Measurements from ENCODE around the gene MGARP. TPM values are rescaled to one million over a fixed set of nuclear protein-coding genes. Genes with fewer than 3 reads are reported as not detected.
A peak's percentile ranks its signal among the peaks of the same experiment; 100 is the strongest.
"Not testable (repeated sequence)": the region's sequence is repeated elsewhere in the genome, so short reads cannot be mapped to it uniquely, and the experiment has no call there.

MGARP gene
- total RNA-seq = 0.81 TPM

DNA sequence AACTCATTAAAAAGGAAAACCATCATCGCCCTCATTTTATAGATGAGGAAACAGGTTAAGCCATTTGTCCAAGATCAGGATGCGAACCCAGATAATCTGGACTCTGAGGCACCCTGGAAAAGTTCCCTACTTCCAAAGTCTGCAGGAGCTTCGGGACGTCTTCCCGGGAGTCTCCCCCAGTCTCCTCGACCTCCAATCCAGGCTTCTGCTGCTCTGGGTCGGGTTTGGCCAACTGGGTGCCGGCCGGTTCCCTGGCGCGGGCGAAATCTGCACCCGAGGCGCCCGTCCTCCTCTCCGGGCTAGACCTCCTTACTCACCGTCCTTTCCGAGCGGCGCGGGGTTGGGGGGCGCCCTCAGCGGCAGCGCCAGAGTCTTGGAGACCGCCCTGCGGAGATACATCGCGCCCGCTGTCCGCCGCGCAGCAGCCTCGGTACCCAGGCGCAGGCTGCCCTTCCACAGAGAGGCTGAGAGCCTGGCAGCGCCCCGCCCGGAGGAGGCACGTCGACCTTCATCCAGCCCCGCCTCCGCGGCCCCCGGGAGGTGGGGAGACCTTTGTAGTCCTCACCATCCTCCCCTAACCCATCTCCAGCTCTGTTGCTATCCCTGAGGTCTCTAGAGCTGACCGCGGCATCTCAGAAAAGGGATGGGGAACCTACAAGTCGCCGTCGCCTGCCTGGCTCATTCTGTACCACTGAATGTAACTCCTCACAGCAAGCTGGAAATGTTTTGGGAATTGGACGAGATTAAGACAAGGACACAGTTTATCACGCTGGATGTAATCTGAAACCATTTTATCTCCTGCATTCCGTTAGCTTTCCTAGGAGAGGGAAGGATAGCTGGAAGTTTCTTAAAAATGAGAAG lies at the start of gene MGARP:
TSS of gene MGARP (minus strand) at position 466 of the 861 bp plus-strand sequence. CDS start at position 399, 67 bp downstream.
- DNase-seq (ENCODE audit: low spot score) = no peak

DNA sequence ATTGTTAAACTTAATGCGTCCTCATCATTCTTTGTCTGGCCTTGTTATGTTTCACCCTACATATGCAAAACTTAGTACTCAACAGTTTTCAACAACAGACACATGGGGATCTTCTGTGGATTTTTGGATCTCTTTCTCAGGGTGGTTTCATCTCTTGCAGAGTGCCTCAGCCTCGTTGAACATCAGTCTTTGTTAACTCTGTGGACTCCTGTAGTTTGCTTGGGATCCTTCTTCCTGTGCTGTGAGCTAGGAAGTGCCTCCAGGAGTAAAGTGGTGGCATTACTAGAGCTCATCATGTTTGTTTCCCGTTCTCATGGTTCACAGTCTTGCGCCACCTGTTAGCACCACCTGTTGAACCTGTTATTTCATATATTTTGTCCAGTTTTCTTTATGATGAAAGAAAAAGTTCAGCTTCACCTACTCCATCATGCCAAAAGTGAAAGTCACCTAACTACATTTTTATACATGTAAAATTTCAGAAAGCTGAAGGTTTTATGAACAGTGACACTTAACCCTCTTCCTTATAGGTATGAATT lies 49.7 kb upstream of the MGARP start:
- no peak for DNase-seq (ENCODE audit: low spot score)

DNA sequence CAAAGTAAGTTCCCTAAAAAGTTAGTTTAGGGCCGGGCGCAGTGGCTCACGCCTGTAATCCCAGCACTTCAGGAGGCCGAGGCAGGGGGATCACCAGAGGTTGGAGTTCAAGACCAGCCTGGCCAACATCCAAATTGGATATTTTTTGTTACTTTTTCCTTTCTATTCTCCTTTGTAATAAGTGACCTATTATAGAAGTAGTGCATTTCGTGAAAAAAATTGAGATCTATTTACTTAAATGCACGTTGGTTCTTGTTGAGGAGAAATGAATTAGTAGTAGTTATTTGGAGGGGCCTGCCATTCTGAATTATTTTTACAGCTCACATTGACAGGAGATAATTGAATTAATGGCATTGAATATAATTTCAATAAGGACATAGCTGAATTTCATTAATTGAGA lies 44.6 kb upstream of the MGARP start:
- DNase-seq (ENCODE audit: low spot score) = no peak

DNA sequence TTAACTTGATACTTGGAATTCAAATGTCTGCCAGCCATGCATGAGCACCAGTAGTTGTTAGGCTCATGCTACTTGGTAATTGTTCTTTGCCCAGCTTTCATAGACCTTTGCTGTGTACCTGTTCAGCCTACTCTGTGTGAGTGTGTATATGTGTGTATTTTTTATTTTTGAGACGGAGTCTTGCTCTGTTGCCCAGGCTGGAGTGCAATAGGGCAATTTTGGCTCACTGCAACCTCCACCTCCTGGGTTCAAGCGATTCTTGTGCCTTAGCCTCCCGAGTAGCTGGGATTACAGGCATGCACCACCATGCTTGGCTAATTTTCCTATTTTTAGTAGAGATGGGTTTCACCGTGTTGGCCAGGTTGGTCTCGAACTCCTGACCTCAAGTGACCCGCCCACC lies 42.5 kb upstream of the MGARP start:
- DNase-seq (ENCODE audit: low spot score) = not testable (repeated sequence)

DNA sequence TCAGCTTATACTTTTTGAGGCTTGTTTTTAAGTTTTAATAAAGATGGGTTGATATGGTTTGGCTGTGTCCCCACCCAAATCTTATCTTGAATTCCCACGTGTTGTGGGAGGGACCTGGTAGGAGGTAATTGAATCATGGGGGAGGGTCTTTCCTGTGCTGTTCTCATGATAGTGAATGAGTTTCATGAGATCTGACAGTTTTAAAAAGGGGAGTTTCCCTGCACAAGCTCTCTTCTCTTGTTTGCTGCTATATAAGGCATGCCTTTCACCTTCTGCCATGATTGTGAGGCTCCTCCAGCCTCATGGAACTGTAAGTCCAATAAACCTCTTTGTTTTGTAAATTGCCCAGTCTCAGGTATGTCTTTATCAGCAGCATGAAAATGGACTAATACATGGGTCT lies 42.0 kb upstream of the MGARP start:
- not testable (repeated sequence) for DNase-seq (ENCODE audit: low spot score)

DNA sequence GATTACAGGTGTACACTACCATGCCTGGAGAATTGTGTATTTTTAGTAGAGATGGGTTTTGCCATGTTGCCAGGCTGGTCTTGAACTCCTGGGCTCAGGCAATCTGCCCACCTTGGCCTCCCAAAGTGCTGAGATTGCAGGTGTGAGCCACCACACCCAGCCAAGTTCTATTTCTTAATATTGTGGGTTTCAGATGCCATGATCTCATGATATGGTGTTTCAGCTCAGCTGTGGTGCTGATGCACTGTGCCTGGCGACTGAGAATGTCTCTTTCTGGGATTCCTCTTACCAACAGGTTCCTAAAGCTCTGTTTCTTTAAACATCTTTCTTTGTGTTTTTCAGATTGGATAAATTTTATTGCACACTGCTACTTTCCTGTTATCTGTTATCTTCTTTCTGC lies 39.5 kb upstream of the MGARP start:
- DNase-seq (ENCODE audit: low spot score) = no peak

DNA sequence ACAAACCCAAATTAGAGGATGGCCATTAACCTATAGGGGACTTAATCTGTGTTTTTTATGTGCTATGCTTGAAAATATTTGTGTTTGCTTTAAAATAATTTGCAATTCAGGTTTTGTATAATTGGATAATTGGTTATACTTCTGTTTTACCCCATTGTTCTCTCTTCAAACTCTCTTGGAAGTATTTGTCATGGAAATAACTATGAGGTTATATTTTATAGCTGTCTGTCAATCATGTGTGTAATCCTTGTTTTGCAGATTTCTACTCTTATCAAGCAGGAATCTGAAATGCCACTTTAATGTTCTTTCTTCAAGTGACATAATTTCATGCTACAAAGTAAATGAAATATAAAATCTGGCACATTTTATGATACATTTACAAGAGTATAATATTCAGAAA lies 37.6 kb upstream of the MGARP start:
- no peak for DNase-seq (ENCODE audit: low spot score)

DNA sequence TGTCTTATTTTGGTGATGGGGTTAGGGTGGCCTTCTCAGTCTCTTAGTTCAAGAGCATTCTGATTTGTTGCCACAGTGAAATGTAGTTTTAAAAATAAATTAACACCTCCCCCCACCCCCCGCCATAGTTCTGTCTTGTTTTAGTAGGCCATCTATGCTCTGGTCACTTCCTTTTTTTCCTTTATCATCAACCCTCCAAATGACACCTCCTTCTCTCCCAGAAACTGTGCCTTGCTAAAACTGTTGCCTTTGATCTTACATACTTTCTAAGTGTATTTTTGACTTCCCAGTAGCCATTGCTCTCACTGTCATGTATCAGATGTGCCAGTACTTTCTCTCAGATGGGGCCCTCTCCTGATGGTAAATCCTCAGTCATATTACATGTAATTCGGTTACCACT lies 36.7 kb upstream of the MGARP start:
- DNase-seq (ENCODE audit: low spot score) = no peak

DNA sequence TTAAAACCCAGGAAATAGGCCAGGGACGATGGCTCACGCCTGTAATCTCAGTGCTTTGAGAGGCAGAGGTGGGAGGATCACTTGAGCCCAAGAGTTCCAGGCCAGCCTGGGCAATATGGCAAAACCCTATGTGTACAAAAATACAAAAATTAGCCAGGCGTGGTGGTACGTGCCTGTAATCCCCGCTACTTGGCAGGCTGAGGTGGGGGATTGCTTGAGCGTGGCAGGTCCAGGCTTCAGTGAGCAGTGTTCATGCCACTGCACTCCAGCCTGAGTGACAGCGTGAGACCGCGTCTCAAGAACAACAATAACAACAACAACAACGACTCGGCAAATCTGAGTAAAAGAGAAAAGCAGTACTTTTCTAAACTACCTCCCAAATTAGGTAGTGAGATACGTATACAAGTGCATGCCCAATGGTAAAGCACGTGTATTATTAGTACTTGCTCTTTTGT lies 35.2 kb upstream of the MGARP start:
- no peak for DNase-seq (ENCODE audit: low spot score)

DNA sequence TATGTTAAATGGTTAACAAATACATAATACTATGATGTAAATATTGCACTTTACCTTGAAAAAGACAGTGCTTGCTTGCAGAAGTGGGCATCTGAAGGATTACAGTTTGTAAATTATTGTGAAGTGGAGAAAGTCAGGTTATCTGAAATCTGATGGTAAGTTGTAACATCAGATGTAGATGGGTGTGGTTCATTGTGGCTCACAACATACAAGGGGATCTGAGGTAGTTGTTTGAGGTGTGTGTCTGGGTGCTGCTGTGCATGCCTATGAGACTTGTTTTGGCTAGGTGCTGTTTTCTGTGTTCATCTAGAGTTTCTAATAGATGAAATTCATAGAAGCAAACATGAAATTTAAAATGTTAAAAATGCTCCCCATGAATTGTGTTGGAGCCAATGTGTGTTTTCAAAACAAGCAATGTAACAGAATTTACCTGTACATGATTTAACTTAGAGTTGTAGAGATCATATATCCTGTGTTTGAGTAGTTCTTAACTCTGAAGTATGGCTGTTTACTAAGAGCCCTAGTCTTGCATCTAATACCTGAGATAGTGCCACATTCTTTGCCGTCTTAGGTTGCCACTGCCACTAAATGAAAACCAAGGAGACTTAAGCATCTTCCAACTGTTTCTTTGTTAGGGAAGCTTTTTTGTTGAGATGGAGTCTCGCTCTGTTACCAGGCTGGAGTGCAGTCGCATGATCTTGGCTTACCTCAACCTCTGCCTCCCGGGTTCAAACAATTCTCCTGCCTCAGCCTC lies 34.2 kb upstream of the MGARP start:
- no peak for DNase-seq (ENCODE audit: low spot score)

DNA sequence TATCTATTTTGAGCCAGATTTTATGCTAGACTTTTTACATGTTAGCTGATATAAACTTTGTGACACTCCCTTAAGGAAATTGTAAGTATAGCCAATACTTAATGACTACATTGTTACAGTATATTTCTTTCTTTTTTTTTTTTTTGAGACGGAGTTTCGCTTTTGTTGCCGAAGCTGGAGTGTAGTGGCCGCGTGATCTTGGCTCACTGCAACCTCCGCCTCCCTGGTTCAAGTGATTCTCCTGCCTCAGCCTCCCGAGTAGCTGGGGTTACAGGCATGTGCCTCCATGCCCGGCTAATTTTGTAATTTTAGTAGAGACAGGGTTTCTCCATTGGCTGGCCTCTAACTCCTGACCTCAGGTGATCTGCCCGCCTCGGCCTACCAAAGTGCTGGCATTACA lies 33.4 kb upstream of the MGARP start:
- not testable (repeated sequence) for DNase-seq (ENCODE audit: low spot score)

DNA sequence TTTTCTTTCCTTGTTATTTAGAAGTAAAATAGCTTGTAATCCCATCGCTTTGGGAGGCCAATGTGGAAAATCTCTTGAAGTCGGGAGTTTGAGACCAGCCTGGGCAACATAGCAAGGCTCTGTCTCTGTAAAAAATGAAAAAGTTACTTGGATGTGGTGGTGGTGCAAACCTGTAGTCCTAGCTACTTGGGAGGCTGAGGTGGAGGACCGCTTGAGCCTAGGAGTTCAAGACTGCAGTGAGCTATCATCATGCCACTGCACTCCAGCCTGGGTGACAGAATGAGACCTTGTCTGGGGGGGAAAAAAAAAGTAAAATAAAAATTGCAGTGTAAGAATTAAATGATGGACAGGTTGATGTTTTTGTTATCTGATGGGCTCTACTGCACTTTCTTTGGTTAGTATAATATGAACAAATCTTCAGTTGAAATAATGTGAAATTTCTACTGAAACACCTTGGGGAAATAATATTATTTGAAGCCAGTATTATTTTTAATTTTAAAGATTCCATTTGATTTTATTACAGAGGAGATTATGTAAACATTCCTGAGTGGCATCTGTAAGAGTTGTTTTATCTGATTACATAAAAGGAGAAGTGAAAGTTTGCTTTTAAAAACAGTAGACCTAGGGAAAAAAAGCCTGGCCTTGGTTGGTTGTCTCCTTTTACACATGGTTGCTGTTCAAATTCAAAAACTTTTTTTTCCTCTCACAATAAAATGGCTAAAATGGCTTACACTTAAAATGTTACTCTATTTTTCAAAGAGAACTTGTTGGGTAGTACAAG lies 32.7 kb upstream of the MGARP start:
- DNase-seq (ENCODE audit: low spot score) = no peak

DNA sequence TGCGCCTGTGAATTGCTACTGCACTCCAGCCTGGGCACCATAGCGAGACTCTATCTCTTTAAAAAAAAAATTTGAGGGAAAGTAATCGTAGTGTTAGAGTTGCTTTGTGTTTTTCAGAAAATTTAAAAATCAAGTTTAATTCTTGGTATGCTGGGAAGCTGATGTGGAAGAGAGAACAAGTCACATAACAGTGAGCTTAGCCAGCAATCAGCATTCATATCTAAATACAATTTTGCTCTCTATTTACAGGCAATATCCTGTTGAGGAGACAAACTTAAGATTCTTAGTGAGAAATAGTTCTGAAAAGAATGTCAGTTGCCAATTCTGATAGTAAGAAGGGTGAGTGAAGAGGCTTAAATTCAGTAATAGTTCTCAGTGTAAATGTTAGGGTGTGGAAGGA lies 31.9 kb upstream of the MGARP start:
- DNase-seq (ENCODE audit: low spot score) = no peak

DNA sequence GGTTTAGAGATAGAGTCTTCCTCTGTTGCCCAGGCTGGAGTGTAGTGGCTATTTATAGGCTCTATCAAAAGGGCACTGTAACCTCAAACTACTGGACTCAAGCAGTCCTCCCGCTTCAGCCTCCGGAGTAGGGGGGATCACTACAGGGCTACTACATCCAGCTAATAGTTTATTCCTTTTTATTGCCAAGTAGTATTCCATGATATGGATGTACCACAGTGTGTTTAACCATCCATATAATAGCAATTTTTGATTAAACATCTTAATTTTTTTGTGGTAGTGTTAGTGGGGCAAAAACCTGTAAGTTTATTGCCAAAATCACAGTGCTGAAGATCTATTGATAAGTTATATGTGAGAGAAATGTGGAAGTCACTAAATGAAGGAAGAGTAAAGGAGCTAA lies 24.9 kb upstream of the MGARP start:
- DNase-seq (ENCODE audit: low spot score) = no peak

DNA sequence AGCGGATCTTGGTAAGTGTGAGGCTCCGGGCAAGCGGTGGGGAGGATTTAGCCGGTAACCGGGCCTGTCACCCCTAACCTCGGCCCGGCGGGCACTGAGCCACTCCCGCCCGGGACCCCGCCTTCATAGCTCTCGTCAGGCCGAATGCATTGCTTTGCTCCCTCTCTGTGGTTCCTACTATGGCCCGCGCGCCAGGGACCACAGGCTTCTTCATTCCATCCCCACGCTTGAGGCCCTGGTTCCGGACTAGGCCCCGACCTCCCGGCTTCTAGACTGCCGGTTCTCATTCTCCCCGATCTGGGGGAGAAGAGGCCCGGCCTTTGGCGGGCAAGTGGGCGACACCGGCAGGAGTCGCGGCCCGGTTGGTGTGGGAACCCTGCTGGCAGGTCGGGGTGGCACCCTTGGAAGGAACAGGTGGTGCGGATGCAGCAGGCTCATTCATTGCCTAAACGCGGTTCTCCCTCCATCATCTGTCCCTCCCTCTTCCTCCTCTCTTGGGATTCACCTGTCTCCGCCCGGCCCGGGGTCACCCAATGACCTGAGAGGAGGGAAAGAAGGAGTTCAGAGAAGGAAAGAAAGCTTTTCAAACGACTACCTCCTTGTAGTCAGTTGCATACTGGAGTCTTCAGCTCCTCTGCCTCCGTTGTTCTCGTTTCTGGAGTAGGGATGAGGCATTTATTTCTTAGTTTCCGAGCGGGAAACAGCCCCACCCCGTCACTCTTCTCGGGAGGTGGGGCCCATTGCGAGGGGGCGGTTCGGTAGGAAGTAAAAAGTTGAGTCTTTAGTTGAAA lies 22.0 kb upstream of the MGARP start, which contains the start of gene NDUFC1:
TSS of gene NDUFC1 (minus strand) at position 657 of the 791 bp plus-strand sequence. CDS start 6,679 bp downstream, outside the sequence.
- peak; percentile 29 for DNase-seq (ENCODE audit: low spot score)

DNA sequence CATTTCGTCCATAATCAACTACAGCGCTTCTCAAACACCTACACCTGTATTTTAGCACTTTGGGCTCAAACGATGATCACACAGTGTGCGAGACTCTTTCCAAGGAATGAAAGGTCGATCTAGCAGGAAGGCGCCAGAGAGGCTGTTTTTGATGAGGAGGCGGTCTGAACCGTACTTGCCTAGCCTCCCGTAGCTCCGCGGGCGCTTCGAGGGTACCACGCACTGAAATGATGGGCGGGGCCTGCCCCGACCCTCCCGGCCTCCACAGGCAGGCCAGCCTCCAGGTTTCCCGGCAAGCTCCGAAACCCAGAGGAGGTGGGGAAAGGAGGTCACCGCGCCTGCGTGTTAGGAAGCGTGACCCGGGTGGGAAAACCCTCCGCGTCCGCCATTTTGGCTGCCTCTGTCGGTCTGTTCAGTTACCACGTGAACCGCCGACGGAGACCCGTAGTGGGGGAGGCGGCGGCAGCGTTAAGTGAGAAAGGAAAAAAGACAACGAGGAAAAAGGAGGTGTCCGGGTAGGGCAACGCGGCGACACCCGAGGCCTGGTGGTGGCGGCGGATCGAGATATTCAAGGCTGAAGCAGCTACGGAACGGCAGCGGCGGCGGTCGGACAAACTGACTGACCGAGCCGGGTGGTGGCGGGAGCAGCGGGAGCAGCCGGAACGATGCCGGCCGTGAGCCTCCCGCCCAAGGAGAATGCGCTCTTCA lies 21.2 kb upstream of the MGARP start, which contains the start of gene NAA15:
TSS of gene NAA15 (plus strand) at position 393 of the 708 bp plus-strand sequence. CDS start at position 666, 273 bp downstream.
- DNase-seq (ENCODE audit: low spot score) = peak; percentile 98

DNA sequence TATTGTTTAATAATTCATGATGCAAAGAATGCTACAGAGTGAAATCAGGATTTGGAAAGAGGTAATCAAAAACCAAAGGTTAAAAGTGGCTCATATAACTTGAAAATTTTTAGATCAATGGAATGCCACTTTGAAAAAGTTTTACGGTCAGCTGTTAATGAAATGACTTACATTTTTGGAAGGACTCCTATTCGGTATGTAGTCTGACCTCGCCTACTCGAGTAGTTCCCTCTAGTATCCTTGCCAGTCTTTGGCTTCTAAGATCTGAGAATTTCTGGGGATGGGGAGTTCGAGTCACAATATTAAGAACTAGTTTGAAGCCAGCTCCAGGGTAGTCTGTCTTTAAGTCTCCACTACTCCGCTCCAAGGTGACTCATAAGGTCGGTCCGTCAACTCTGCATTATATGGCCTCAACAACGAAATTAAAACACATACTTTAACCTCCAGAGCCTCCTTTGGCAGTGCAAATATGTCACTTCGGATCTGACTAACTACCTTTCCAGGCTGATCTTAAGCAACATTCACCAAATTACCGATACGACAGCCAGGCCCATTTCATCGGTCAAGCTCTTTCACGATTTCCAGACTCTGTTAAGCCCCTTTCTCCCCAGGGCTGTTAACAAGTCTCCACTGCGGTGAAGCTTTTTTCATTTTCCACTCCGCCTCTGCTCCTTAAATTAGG lies 20.5 kb upstream of the MGARP start:
- DNase-seq (ENCODE audit: low spot score) = no peak

DNA sequence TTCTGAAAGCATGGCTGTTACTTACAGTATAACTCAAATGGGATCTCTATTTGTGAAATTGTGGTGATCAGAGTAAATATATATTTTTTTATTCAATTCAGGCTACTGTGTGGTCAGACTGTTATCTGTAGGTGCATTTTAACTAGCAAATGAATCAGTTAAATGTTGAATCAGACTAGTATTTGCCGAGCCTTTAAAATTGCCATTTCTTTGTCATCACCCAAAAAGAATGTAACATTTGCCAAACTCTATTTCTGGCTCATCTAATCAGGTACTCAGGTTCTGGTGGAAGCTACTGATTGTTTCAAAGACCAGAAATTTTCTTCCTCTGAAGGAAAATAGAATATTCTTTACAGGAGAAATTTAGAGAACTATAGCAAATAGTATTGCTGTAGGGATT lies 19.5 kb upstream of the MGARP start:
- DNase-seq (ENCODE audit: low spot score) = no peak

DNA sequence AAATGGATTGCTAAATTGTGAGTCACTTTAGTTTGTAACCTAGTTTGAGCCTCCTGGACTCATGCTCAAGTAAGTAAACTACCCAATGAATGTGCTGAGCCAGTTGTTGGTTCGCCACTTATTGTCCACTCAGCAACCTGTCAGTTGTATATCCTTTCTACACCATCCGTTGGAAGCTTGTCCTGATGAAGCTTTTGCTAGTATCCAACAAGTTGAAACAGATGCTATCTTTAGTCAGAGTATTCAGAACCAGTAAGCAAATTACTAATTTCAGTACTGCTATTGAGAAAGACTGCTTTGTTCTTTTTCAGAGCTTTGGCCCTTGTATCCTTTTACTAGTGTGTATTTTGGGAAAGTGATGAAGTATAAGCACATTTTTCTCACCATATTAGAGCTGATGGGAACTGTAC lies 17.0 kb upstream of the MGARP start:
- no peak for DNase-seq (ENCODE audit: low spot score)

DNA sequence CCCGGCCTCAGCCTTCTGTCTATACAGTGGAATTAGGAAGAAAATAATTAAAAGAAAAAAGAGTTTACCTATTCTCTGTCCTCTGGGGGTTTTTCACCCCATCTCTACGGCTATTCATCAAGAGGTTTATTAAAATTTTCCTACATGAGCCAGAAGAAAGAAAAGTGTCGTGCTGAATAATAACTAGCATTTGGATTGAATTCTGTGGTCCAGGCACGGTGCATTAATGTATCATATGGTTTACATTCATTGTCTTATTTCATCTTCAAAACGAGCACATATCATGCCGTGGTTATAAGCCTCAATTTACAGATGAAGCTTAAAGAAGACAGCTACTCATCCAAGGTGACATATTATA lies 15.9 kb upstream of the MGARP start:
- DNase-seq (ENCODE audit: low spot score) = no peak
